Activated CD4-positive, alpha-beta T cell treated with anti-CD3 and anti-CD28 coated beads, Interleukin-2, amount 10 ng/mL, durations not matched to agents 24 days and 14 days (primary cell): ENCODE data around the gene TTC17. TPM values are rescaled to one million over a fixed set of nuclear protein-coding genes. Genes with fewer than 3 reads are reported as not detected.
A peak's percentile ranks its signal among the peaks of the same experiment; 100 is the strongest.
"Not testable (repeated sequence)": the region's sequence is repeated elsewhere in the genome, so short reads cannot be mapped to it uniquely, and the experiment has no call there.

Experiments used
- DNase-seq: peaks from one replicate; pipeline ENCODE4 v3.0.0; 2022
- H3K27ac Mint-ChIP-seq: one replicate; pipeline ENCODE4 v1.8.0; 2022; ENCODE audit warnings: mild to moderate bottlenecking, mixed read lengths
- H3K27me3 Mint-ChIP-seq: one replicate; pipeline ENCODE4 v1.8.0; 2022; ENCODE audit warnings: mixed read lengths
- H3K36me3 Mint-ChIP-seq: one replicate; pipeline ENCODE4 v1.8.0; 2022; ENCODE audit warnings: low read depth, mild to moderate bottlenecking, mixed read lengths
- H3K4me1 Mint-ChIP-seq: one replicate; pipeline ENCODE4 v1.8.0; 2021; ENCODE audit warnings: mixed read lengths
- H3K4me3 Mint-ChIP-seq: one replicate; pipeline ENCODE4 v1.8.0; 2022; ENCODE audit warnings: mild to moderate bottlenecking, moderate library complexity, mixed read lengths
- H3K9me3 Mint-ChIP-seq: one replicate; pipeline ENCODE4 v1.8.0; 2021; ENCODE audit warnings: mixed read lengths
- intact Hi-C: fragments of 100-400 bp; cut with micrococcal nuclease; formaldehyde crosslinking; loops from one replicate; pipeline ENCODE4 v1.15.1; 2023
- total RNA-seq: library from RNA; stranded (reverse); gene quantifications from 2 replicates; pipeline ENCODE4 v1.2.3, GENCODE V29; 2022

Gene TTC17
- total RNA-seq, 1 donor from 2014 or later: 75.1 TPM

DNA sequence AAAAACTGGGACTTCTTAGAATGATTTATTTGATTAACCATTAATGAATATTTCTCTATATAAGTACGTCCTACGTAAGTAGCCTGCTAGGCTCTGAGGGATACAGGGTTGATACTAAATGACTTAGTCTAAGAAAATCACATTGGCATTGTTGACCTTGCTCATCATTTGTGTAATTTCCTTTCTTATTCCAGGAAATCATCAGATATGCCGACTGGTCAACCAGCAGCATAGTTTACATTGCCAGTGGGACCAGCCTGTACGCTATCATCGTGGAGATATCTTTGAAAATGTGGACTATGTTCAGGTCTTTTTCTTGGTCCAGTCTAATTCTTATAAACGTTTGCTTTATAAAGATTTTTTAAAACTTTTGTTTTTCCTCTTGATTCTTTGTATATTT is 42.5 kb downstream of the TTC17 start:
- no peak for DNase-seq
- Mint-ChIP-seq H3K36me3 (peaks cover 81% of the 10 kb centered on the region), H3K27ac (no peak overlapping the region), H3K4me3 (no peak overlapping the region), H3K27me3 (no peaks in the 10 kb centered on the region), H3K9me3 (no peaks in the 10 kb centered on the region), H3K4me1 (peaks cover 23% of the 10 kb centered on the region)
- intact Hi-C loops: no loop called here

- H3K27me3 Mint-ChIP-seq, DNase-seq, H3K4me3 Mint-ChIP-seq, H3K27ac Mint-ChIP-seq, H3K9me3 Mint-ChIP-seq, intact Hi-C loops: not testable (repeated sequence)
- peaks cover 20% of the 10 kb centered on the region for H3K4me1 Mint-ChIP-seq
- H3K36me3 Mint-ChIP-seq: peaks cover 80% of the 10 kb centered on the region
These were observed 43.1 kb downstream of the TTC17 start for GRCh38 chr11:43401811-43402210.

- Mint-ChIP-seq H3K27ac (peak overlapping the region; percentile 37), H3K4me3 (no peak overlapping the region), H3K36me3 (peaks cover 71% of the 10 kb centered on the region), H3K27me3 (no peaks in the 10 kb centered on the region), H3K9me3 (no peaks in the 10 kb centered on the region), H3K4me1 (peaks cover 16% of the 10 kb centered on the region)
- intact Hi-C loops: no loop called here
- DNase-seq: no peak
These were observed 44.9 kb downstream of the TTC17 start for GRCh38 chr11:43403357-43404231.

GRCh38 chr11:43404406-43404805 is 45.7 kb downstream of the TTC17 start:
- intact Hi-C loops: no loop called here
- Mint-ChIP-seq H3K4me1 (peaks cover 14% of the 10 kb centered on the region), H3K27me3 (no peaks in the 10 kb centered on the region), H3K4me3 (no peak overlapping the region), H3K9me3 (no peaks in the 10 kb centered on the region), H3K27ac (no peak overlapping the region), H3K36me3 (peaks cover 66% of the 10 kb centered on the region)
- no peak for DNase-seq

DNA sequence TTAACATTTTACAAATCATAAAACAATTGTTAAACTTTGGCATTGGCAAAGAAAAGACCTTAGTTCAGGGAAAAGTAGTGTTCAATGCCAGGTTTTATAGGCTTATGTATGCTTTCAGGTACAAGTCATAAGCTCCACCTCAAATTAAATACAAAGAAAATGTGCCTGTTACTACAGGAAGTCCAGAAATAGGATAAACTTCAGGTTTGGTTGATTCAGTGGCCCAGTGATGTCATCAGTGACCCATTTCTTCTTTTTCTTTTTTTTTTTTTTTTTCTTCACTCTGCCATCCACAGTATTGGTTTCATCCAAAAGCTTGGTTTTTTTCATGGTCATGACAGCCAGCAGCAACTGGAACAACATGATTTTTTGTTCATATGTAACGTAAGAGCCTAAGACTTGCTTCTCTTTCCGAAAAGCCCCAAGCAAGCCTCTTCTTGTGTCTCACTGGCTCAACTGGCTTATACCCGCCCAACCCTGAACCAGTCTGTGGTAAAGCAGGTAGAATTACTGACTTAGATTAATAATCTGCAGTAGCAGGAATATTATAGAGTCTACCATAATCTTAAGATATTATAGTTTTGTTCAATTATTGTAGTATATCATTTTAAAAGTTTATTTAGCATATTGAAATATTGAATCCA is 46.2 kb downstream of the TTC17 start:
- Mint-ChIP-seq H3K4me3 (no peak overlapping the region), H3K4me1 (peaks cover 11% of the 10 kb centered on the region), H3K27ac (no peak overlapping the region), H3K36me3 (peaks cover 66% of the 10 kb centered on the region), H3K27me3 (no peaks in the 10 kb centered on the region), H3K9me3 (no peaks in the 10 kb centered on the region)
- DNase-seq: no peak
- intact Hi-C loops: no loop called here

- no peaks in the 10 kb centered on the region for H3K9me3 Mint-ChIP-seq
- DNase-seq: no peak
- peaks cover 53% of the 10 kb centered on the region for H3K36me3 Mint-ChIP-seq
- intact Hi-C loops: no loop called here
- no peaks in the 10 kb centered on the region for H3K27me3 Mint-ChIP-seq
- no peak overlapping the region for H3K4me3 Mint-ChIP-seq
- peaks cover 9% of the 10 kb centered on the region for H3K4me1 Mint-ChIP-seq
- no peak overlapping the region for H3K27ac Mint-ChIP-seq
These were observed 49.6 kb downstream of the TTC17 start for GRCh38 chr11:43408277-43408676.

- peaks cover 49% of the 10 kb centered on the region for H3K36me3 Mint-ChIP-seq
- H3K9me3 Mint-ChIP-seq: no peaks in the 10 kb centered on the region
- H3K27me3 Mint-ChIP-seq: no peaks in the 10 kb centered on the region
- H3K27ac Mint-ChIP-seq: no peak overlapping the region
- DNase-seq: no peak
- H3K4me1 Mint-ChIP-seq: peaks cover 3% of the 10 kb centered on the region
- no peak overlapping the region for H3K4me3 Mint-ChIP-seq
- intact Hi-C loops: no loop called here
These were observed 51.7 kb downstream of the TTC17 start for GRCh38 chr11:43410394-43410793.

- Mint-ChIP-seq H3K27me3 (no peaks in the 10 kb centered on the region), H3K9me3 (no peaks in the 10 kb centered on the region), H3K4me3 (no peak overlapping the region), H3K4me1 (peaks cover 5% of the 10 kb centered on the region), H3K36me3 (peaks cover 15% of the 10 kb centered on the region), H3K27ac (no peak overlapping the region)
- DNase-seq: no peak
- intact Hi-C loops: loop anchor here (2.0 to 5.0 kb wide), 2 partner anchors 59 to 81 kb away; partner anchors contain the start of gene TTC17
These were observed 59.5 kb downstream of the TTC17 start for GRCh38 chr11:43418197-43418596.

GRCh38 chr11:43419460-43419859 is 60.7 kb downstream of the TTC17 start:
- Mint-ChIP-seq H3K27me3 (no peaks in the 10 kb centered on the region), H3K9me3 (no peaks in the 10 kb centered on the region), H3K4me3 (no peak overlapping the region), H3K36me3 (peaks cover 14% of the 10 kb centered on the region), H3K4me1 (peaks cover 3% of the 10 kb centered on the region), H3K27ac (no peak overlapping the region)
- intact Hi-C loops: loop anchor here (1.0 to 5.0 kb wide), 3 partner anchors 61 to 108 kb away; partner anchors contain the start of genes API5 and TTC17
- peak; percentile 82 for DNase-seq

DNA sequence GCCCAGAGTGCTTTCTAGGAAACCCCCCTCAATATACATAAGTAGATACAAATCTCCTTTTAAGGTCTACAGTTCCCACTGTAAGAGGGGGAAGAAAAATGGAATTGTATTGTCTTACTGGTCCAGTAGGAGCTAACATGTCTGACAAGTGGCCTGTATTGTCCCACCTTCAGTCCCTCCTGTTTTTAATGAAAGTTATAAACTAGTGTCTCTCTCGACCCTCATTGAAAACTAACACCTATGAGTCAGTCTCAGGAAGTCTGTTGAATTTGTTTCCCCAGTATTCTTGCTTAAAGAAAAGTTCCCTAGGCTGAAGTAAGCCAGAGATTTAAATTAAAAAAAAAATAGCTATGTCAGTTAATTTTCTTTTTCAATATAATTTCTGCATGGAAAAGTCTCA is 69.3 kb downstream of the TTC17 start:
- H3K4me1 Mint-ChIP-seq: no peaks in the 10 kb centered on the region

DNA sequence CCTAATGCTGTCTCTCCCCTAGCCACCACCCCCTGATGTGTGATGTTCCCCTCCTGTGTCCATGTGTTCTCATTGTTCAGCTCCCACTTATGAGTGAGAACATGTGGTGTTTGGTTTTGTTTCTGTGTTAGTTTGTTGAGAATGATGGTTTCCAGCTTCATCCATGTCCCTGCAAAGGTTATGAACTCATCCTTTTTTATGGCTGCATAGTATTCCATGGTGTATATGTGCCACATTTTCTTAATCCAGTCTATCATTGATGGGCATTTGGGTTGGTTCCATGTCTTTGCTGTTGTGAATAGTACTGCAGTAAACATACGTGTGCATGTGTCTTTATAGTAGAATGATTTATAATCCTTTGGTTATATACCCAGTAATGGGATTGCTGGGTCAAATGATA is 72.2 kb downstream of the TTC17 start:
- H3K4me1 Mint-ChIP-seq, DNase-seq, H3K4me3 Mint-ChIP-seq, H3K27ac Mint-ChIP-seq, intact Hi-C loops, H3K27me3 Mint-ChIP-seq, H3K9me3 Mint-ChIP-seq: not testable (repeated sequence)
- H3K36me3 Mint-ChIP-seq: peaks cover 35% of the 10 kb centered on the region

More for the DNA sequence above, 69.3 kb downstream of the TTC17 start:
- no peak overlapping the region for H3K27ac Mint-ChIP-seq
- DNase-seq: no peak
- intact Hi-C loops: no loop called here
- no peak overlapping the region for H3K4me3 Mint-ChIP-seq
- peaks cover 3% of the 10 kb centered on the region for H3K9me3 Mint-ChIP-seq
- peaks cover 20% of the 10 kb centered on the region for H3K36me3 Mint-ChIP-seq
- no peaks in the 10 kb centered on the region for H3K27me3 Mint-ChIP-seq

DNA sequence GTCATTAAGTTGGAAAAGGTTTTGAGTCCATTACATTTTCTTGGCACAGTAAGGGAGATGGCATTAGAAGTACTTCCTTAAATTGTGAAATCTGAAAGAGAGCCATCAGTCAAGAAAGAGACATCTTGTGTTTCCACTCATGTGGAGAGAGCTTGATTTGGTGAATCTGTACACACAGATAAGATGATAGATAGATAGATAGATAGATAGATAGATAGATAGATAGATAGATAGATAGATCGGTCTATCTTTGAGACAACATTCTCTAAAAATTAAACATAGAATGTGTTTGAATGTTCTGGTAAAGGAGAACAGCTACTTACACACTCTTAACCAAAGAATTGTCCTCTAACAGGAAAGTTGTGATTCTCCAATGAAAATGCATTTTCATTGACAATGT is 76.2 kb downstream of the TTC17 start:
- Mint-ChIP-seq H3K9me3 (peaks cover 3% of the 10 kb centered on the region), H3K27ac (no peak overlapping the region), H3K27me3 (no peaks in the 10 kb centered on the region), H3K36me3 (peaks cover 50% of the 10 kb centered on the region), H3K4me1 (no peaks in the 10 kb centered on the region), H3K4me3 (no peak overlapping the region)
- intact Hi-C loops: no loop called here
- DNase-seq: no peak

DNA sequence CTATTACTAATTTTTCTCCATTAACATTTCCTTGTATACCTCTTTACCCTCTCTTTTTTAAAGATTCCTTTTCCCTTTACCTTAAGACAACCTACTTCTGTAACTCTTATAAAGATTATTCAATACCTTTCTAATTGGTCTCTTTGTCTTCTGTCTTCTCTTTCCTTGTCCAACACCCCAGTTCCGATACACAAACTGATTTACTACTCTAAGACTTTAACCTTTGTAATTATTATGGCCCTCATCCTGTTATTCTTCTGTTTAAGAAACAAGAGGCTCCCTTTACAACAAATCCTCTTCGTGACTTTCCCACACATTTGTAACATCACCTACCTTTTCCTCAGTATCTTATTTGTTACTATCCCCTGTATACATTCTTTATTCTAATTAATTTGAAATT is 81.8 kb downstream of the TTC17 start:
- peaks cover 52% of the 10 kb centered on the region for H3K36me3 Mint-ChIP-seq
- intact Hi-C loops: no loop called here
- no peaks in the 10 kb centered on the region for H3K27me3 Mint-ChIP-seq
- H3K9me3 Mint-ChIP-seq: no peaks in the 10 kb centered on the region
- no peak overlapping the region for H3K4me3 Mint-ChIP-seq
- H3K27ac Mint-ChIP-seq: no peak overlapping the region
- no peak for DNase-seq
- H3K4me1 Mint-ChIP-seq: no peaks in the 10 kb centered on the region

- intact Hi-C loops: no loop called here
- H3K9me3 Mint-ChIP-seq: no peaks in the 10 kb centered on the region
- no peak for DNase-seq
- no peaks in the 10 kb centered on the region for H3K27me3 Mint-ChIP-seq
- peaks cover 63% of the 10 kb centered on the region for H3K36me3 Mint-ChIP-seq
- no peak overlapping the region for H3K4me3 Mint-ChIP-seq
- H3K4me1 Mint-ChIP-seq: peaks cover 13% of the 10 kb centered on the region
- no peak overlapping the region for H3K27ac Mint-ChIP-seq
These were observed 85.1 kb downstream of the TTC17 start for GRCh38 chr11:43443811-43444210.
